GM10266 (cell line): ENCODE measurements around the gene GATAD2A.

Experiments
- DNase-seq: peaks from one replicate; pipeline ENCODE4 v3.0.0; 2012; ENCODE audit errors: extremely low spot score
- CTCF ChIP-seq: IDR thresholded peaks from 2 replicates; pipeline ENCODE4 v1.5.1; 2012; ENCODE audit warnings: mild to moderate bottlenecking, low read depth; ENCODE audit not compliant: control insufficient read depth, insufficient read depth; ENCODE audit errors: missing control alignments

GATAD2A gene

DNA sequence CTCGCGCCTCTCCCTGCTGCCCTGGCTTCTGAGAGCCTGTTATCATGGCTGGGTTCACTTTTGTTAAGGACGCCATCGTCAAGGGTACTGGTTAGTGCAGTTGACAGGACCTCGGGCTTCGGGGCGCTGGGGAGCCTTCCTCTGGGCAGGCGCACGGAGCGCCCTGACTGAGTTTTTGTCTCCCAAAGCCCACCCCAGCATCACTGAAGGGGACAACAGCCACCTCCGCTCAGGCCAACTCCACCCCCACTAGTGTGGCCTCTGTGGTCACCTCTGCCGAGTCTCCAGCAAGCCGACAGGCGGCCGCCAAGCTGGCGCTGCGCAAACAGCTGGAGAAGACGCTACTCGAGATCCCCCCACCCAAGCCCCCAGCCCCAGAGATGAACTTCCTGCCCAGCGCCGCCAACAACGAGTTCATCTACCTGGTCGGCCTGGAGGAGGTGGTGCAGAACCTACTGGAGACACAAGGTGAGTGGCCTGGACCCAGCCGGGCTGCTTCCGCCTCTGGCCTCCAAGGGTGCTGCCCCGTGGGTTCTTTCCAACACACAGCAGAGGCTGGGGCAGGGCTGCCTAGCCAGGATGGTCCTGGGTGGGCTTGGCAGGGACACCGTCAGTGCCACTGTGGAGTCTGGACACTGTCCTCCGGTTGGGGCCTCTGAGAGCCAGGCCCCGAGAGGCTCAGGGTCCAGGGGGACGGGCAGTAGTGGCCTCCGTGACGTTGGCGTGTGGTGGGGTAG lies 92.9 kb downstream of the GATAD2A start:
- no peak for TF ChIP-seq CTCF
- DNase-seq = no peak

GRCh38 chr19:19499272-19499995 lies 94.0 kb downstream of the GATAD2A start:
- no peak for DNase-seq
- no peak for TF ChIP-seq CTCF

DNA sequence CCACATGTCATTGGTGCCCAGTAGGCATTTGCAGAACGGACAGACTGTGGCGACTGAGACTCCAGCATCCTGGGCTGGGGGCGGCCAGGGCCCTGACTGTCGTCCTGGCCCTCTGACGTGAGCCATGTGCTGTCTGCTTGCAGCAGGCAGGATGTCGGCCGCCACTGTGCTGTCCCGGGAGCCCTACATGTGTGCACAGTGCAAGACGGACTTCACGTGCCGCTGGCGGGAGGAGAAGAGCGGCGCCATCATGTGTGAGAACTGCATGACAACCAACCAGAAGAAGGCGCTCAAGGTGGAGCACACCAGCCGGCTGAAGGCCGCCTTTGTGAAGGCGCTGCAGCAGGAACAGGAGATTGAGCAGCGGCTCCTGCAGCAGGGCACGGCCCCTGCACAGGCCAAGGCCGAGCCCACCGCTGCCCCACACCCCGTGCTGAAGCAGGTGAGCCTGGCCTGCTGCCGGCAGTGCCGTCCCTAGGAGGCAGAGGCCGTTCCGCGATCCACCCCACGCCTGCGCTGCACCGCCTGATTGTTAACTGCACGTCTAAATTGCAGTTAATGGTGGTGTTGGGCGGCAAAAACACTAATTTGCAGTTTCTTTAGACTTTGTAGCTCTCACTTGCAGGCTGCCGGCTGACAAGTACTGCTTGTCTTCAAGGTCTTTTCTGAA lies 95.6 kb downstream of the GATAD2A start:
- TF ChIP-seq CTCF = no peak
- DNase-seq = no peak

DNA sequence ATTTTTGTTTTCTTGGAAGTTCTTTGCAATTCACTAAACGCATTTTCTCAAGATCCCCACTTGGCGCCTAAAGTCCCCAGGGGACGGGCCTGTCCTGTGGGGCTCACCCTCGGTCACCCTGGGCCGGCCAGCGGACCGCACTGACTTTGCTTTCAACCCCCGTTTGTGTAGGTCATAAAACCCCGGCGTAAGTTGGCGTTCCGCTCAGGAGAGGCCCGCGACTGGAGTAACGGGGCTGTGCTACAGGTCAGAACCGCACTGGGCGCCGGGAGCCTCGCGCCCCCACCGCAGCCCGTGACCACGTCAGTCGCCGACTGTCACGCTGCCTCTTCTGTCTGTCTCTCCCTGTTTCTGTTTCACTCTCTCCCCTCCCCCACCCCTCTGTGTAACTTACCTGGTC lies 96.3 kb downstream of the GATAD2A start:
- no peak for TF ChIP-seq CTCF
- DNase-seq = no peak

- no peak for TF ChIP-seq CTCF
- DNase-seq = no peak
These were observed 96.8 kb downstream of the GATAD2A start for GRCh38 chr19:19502281-19502680.

GRCh38 chr19:19502808-19503602 lies 97.5 kb downstream of the GATAD2A start:
- no peak for DNase-seq
- no peak for TF ChIP-seq CTCF
